ENCODE data around the gene MBD3L3.
"Not testable (repeated sequence)": the region's sequence is repeated elsewhere in the genome, so short reads cannot be mapped to it uniquely, and the experiment has no call there.

MBD3L3 gene

DNA sequence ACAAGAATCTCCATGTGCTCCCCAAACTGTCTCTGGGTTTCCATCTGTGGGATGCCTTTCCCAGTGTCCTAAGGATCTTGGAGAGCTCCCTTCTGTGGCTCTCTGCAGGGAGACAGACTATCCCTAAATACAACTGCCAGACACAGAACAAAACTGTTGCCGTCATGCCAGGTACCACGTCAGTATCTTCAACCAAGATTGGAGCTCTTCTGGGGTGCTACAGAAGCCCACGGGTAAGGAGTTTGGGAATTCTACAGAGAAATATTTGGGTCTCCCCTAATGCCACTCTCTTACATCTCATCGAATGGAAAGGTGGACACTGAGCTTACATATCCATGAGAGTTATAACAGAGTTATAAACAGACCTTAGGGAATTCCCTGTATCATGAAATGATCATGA, 4.9 kb upstream of the MBD3L3 start:
- no peak for DNase-seq

DNA sequence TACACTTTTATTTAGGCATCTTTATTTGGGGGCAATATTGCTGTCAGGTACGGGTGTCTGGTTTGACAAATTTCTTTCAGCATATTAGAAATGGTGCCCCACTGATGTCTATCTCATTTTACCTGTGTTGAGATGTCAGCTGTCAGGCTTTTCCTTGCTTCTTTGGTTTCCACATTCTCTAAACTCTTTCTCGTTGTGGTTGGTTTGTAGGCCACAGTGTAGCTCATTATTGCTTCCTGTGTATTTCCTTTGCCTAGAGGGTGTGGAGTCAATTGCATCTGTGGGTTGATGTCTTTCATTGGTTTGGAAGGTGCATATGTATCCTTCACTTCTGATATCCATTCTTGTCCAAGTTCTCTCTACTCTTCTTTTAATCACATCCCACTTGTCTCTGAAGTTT, 1.5 kb upstream of the MBD3L3 start:
- not testable (repeated sequence) for DNase-seq

DNA sequence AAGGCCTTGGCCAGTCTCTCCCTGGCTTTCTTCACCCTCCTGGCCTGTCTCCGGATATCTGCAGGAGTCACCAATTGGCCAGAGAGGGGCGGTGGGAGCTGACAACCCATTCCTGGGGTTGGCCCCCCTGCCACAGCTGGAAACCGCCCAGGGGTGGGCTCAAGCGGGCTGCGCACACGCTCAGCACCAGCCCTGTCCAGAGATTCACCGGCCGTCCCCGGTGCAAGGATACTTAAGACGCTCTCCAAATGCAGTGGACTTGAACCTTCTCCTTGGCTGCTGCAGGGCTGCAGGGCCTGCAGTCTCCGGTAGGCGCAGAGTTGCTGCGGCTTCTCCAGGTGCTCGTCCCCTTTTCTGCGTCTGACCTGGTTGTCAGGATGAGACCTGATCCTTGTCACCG, 2.1 kb downstream of the MBD3L3 start:
- not testable (repeated sequence) for DNase-seq

DNA sequence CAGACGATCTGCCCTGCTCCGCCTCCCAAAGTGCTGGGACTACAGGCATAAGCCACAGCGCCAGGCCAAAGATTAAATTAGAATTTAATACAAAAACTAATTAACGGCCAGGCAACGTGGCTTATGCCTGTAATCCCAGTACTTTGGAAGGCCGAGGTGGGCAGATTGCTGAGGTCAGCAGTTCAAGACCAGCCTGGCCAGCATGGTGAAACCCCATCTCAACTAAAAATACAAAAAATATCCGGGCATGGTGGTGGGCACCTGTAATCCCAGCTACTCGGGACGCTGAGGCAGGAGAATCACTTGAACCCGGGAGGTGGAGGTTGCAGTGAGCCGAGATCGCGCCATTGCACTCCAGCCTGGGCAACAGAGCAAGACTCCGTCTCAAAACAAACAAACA, 2.8 kb downstream of the MBD3L3 start:
- not testable (repeated sequence) for DNase-seq

DNA sequence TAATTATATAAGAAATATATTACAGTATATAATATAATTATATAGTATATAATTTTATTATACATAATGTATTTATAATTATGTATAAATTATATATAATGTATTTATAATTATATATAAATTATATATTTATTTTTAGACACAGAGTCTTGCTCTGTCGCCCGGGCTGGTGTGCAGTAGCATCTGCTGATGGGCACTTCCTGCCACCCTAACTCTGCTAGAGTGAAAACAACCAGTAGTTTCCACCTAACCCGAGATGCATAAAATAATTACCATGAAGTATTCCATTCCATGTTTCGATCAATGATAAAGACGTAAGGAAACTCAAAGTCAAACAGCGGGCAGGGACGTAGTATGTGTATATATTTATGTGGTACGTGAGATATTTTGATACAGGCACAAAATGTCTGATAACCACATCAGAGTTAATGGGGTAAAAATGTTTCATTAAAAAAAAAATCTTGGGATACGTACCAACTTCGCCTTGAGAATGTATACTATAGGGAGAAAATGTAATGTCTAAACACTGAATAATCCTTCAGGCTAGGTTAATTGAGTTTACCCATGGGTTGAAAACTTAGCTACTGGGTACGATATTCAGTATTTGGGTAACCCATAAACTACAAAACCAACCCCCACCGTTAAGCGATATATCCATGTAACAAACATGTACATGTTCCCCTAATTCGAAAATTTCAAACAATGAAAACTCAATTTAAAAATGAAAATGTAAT, 3.7 kb downstream of the MBD3L3 start:
- DNase-seq, result not testable (repeated sequence)

DNA sequence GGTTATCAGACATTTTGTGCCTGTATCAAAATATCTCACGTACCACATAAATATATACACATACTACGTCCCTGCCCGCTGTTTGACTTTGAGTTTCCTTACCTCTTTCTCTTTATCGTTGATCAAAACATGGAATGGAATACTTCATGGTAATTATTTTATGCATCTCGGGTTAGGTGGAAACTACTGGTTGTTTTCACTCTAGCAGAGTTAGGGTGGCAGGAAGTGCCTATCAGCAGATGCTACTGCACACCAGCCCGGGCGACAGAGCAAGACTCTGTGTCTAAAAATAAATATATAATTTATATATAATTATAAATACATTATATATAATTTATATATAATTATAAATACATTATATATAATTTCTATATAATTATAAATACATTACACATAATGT, 5.6 kb downstream of the MBD3L3 start:
- DNase-seq, result not testable (repeated sequence)

DNA sequence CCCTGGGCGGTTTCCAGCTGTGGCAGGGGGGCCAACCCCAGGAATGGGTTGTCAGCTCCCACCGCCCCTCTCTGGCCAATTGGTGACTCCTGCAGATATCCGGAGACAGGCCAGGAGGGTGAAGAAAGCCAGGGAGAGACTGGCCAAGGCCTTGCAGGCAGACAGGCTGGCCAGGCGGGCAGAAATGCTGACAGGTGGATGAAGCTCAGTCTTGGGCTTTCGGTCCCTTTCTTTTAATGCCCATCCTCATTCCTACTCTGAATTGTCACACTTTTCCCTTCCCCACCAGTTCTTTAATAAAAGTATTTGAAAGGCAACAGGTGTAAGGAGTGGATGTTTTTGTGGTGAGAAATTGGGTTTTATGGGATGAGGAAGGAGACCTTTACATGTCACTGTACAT, 7.1 kb downstream of the MBD3L3 start:
- DNase-seq, result not testable (repeated sequence)

DNA sequence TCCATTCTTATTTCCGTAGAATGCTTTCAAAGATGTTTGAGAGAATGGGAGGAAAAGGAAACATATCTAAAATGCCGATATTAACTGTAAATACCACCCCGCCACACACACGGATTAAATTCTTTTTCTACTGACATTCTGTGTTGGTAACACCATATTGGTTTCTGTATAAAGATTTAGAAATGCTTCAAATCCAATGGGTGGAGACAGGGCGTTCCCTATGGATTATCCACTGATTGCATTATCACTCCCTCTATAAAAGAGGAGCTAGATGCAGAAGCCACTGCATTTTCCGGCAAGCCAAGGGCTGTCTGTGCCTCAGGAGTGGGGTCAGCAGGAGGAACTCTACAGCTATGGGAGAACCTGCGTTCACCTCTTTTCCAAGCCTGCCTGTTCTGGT, 9.5 kb downstream of the MBD3L3 start, which contains the start of gene MBD3L2:
MBD3L2 (plus strand) TSS at position 301 of the 400 bp plus-strand sequence; CDS start at position 354, 53 bp downstream.
- DNase-seq, result not testable (repeated sequence)

DNA sequence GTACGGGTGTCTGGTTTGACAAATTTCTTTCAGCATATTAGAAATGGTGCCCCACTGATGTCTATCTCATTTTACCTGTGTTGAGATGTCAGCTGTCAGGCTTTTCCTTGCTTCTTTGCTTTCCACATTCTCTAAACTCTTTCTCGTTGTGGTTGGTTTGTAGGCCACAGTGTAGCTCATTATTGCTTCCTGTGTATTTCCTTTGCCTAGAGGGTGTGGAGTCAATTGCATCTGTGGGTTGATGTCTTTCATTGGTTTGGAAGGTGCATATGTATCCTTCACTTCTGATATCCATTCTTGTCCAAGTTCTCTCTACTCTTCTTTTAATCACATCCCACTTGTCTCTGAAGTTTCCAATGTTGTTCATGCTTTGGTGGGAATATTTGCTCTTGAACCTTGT, 16.9 kb downstream of the MBD3L3 start:
- not testable (repeated sequence) for DNase-seq

DNA sequence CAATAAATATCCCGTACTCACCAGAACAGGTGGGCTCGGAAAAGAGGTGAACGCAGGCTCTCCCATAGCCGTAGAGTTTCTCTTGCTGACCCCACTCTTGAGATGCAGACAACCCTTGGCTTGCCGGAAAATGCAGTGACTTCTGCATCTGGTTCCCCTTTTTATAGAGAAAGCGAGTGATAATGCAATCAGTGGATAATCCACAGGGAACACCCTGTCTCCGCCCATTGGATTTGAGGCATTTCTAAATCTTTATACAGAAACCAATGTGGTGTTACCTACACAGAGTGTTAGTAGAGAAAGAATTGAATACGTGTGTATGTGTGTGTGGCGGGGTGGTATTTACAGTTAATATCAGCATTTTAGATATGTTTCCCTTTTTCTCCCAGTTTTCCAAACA, 18.4 kb downstream of the MBD3L3 start, which contains the start of gene MBD3L4:
MBD3L4 (minus strand) TSS at position 101 of the 400 bp plus-strand sequence; CDS start at position 66, 35 bp downstream.
- DNase-seq, result not testable (repeated sequence)

DNA sequence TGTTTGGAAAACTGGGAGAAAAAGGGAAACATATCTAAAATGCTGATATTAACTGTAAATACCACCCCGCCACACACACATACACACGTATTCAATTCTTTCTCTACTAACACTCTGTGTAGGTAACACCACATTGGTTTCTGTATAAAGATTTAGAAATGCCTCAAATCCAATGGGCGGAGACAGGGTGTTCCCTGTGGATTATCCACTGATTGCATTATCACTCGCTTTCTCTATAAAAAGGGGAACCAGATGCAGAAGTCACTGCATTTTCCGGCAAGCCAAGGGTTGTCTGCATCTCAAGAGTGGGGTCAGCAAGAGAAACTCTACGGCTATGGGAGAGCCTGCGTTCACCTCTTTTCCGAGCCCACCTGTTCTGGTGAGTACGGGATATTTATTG, 28.2 kb downstream of the MBD3L3 start, which contains the start of gene MBD3L5:
MBD3L5 (plus strand) TSS at position 301 of the 400 bp plus-strand sequence; CDS start at position 335, 34 bp downstream.
- DNase-seq, result not testable (repeated sequence)

DNA sequence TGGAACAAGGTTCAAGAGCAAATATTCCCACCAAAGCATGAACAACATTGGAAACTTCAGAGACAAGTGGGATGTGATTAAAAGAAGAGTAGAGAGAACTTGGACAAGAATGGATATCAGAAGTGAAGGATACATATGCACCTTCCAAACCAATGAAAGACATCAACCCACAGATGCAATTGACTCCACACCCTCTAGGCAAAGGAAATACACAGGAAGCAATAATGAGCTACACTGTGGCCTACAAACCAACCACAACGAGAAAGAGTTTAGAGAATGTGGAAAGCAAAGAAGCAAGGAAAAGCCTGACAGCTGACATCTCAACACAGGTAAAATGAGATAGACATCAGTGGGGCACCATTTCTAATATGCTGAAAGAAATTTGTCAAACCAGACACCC, 29.7 kb downstream of the MBD3L3 start:
- not testable (repeated sequence) for DNase-seq

DNA sequence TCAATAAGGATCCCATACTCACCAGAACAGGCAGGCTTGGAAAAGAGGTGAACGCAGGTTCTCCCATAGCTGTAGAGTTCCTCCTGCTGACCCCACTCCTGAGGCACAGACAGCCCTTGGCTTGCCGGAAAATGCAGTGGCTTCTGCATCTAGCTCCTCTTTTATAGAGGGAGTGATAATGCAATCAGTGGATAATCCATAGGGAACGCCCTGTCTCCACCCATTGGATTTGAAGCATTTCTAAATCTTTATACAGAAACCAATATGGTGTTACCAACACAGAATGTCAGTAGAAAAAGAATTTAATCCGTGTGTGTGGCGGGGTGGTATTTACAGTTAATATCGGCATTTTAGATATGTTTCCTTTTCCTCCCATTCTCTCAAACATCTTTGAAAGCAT, 37.1 kb downstream of the MBD3L3 start, which contains the start of gene MBD3L2B:
MBD3L2B (minus strand) TSS at position 101 of the 400 bp plus-strand sequence; CDS start at position 67, 34 bp downstream.
- DNase-seq, result not testable (repeated sequence)

DNA sequence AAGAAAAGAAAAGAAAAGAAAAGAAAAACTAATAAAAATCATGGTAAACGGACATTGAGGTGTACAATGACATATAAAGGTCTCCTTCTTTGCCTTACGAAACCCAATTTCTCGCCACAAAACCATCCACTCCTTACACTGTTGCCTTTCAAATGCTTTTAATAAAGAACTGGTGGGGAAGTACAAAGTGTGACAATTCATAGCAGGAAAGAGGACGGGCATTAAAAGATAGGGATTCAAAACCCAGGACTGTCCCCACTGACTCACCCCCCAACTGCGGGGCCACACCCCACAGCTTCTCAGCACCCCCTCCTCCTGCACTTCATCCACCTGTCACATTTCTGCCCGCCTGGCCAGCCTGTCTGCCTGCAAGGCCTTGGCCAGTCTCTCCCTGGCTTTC, 39.6 kb downstream of the MBD3L3 start:
- no peak for DNase-seq

DNA sequence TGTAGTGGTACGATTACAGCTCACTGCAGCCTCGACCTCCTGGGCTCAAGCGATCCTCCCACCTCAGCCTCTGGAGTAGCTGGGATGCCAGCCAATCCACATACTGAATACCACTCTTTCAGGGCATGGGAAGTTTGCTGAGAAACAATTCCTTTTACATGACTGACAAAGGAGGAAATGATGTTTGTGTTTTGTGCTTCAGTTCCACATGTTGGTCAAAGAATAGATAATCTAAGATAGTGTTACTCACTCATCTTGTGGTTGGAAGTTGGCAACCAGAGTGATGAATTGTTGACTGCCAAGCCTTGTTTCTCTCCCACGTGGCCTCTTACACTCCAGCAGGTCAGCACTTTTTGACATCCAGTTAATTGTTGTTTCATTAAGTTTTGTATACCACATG, 44.8 kb downstream of the MBD3L3 start:
- no peak for DNase-seq

DNA sequence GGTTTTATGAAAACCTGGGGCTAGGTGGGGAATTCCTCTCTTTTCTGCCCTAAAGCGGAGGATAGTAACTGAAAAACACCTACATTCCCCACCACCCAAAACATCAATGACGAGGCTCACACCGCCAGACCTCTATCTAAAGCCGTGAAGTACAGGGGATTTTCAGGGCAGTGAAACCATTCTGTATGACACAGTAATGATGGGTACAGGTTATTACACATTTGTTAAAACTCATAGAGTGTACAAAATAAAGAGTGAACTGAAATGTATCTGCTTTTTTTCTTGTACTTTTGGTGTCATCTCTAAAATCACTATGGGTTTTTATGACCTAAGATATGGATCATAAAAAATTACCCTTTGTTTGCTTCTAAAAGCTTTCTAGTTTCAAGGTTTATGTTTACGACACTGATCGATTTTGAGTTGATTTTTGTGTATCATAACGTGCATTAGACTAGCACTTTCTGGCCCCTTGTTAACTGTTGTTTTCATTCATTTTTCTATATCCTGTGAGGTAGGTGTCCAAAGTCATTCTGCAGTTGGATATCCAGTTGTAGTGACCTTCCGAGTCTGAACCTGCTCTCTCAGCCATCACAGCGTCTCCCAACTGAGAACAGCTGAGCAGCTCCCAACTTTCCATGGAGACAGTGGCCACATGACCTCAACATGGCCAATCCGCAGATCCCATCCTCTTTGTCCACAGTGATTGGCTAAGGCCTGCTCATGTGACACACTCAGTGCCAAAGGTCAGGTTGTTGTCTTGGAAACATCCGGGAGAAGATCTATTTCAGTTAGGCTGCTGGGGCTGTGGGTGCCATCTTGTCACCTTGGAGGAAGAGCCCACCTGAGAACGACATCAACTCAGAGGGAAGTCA, 47.5 kb downstream of the MBD3L3 start:
- DNase-seq, result no peak

DNA sequence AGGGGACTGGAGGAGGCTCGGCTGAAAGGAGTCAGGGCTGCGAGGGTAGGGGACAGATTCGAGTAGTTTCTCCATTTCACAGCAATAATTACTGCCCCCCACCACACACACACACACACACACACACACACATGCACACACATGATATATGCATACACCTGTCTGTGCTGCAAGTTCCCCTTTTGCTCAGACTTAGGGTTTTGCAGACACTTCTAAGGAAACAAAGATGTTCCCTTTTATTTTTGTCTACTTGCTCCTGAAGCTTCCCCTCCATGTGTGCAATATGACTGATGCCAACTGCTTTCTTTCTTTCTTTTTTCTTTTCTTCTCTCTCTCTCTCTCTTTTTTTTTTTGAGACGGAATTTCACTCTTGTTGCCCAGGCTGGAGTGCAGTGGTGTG, 50.6 kb downstream of the MBD3L3 start:
- no peak for DNase-seq
